NCI-H1436 (cell line): ENCODE results near the gene CDR2.
"Not testable (repeated sequence)": the region's sequence is repeated elsewhere in the genome, so short reads cannot be mapped to it uniquely, and the experiment has no call there.

Source experiments
- DNase-seq: peaks from one replicate; lab custom pipeline; 2025; lab: John Stamatoyannopoulos, UW

CDR2 gene

DNA sequence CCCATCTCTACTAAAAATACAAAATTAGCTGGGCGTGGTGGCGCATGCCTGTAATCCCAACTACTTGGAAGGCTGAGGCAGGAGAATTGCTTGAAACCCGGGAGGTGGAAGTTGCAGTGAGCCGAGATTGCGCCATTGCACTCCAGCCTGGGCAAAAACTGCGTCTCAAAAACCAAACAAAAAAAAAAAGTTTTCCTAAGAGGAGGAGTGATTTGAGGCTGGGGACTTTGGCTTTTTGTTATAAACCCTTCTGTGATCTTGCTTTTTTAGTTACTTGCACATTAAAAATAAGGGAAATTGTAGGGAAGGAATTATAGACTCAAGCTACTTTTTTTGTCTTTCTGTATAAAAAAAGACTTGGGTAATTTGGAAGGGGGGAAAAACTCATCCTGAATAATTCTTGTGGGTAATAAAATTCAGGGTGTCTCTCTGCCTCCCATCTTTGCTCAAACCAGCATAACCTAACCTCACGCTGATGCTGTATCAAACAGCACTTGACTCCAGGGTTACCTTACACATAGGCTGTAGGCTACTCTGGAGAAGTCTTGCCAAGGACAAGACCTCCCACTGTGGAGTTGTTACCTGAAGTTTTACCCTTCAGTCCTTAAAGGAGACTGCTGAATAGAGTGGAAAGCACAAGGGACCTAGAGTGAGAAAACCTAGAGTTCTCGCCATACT lies 1.7 kb upstream of the CDR2 start:
- no peak for DNase-seq

GRCh38 chr16:22375117-22375962 lies 921 bp upstream of the CDR2 start:
- DNase-seq = no peak

DNA sequence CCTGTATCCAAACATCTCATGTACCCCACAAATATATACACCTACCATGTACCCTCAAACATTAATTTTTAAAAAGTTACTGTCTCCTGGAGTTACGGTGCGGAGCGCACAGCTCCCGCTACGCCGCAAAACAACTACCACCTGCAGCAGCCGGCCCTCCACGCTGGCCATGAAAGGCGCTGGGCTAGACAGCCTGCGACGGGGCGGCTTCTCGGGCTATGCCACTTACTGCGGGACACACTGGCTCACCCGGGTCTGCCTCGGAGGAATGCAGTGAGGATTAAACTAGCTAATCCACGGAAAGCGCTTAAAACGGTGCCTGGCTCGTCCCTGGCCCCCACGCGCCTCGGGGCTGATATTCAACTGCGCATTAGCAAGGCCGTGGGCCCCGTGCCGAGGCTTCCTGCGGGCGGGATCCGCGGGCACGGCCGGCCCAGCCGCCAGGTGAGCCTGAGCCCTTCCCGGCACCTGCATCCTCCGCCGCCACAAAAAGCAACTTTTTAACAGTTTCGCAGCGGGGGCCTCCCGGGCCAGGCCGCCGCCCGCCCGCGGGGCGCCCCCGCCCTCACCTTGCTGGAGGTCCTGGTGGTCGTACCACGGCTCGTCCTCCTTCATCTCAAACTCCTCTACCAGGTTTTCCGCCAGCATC lies 633 bp downstream of the CDR2 start:
- no peak for DNase-seq

DNA sequence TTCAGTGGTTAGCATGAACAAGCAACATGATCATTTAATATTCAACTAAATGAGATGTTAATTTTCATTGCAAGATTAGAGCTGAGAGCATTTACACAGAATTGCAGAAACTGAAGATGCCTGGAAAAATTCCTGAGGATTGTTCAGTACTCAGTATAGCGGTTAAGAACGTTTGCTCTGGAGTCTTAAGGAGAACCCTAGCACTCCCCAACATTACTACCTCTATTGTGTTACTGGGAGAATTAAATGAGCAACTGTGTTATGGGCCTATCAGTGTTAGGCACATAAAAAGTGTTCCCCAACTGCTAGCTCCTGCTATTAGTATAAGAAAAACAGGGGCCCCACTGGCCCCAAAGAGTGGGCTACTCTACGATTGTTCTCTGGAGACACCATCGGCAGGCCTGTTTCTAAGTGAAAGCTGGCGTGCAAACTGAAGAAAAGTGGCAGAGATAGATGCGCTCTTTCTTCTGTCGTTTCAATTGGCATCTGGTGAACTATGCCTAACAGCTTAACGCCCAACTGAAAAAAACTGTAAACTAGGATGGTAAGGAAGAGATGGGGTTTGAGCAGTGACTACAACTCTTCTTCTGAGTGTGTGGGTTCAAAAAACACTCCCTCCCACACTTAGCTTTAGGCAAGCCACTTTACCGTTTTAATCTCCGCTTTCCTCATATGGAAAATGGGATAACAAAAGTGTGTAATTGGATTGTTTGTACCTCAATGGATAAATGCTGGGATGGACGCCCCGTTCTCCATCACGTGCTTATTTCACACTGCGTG lies 1.3 kb downstream of the CDR2 start:
- DNase-seq = no peak

- no peak for DNase-seq
Measured at GRCh38 chr16:22370038-22370820, 4.2 kb downstream of the CDR2 start.

DNA sequence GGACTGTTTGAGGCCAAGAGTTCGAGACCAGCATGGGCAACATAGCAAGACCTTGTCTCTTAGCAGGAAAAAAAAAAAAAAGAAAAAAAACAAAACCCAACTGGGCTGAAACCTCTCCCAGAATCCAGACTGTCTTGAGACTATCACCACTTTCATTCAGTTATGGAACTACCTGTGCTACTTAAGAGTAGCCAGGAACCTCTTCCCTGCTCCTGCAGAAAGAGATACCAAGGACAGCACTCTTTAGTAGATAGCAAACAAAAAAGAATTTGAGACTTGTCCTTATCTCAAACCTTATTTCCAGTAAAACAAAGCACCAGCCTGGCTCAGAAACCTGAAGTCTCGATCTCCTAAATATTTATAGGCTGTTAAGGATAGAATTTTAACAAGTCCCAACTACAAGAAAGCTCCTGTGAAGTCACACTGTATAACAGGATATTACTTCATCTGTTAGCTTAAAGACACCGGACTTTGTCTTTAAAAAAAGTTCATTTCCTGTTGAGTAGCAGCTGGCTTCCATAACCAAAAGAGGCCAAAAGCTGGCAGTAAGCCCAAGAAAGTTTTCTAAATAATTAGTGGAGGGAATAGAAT lies 5.1 kb downstream of the CDR2 start:
- no peak for DNase-seq

GRCh38 chr16:22368200-22368826 lies 6.1 kb downstream of the CDR2 start:
- not testable (repeated sequence) for DNase-seq

DNA sequence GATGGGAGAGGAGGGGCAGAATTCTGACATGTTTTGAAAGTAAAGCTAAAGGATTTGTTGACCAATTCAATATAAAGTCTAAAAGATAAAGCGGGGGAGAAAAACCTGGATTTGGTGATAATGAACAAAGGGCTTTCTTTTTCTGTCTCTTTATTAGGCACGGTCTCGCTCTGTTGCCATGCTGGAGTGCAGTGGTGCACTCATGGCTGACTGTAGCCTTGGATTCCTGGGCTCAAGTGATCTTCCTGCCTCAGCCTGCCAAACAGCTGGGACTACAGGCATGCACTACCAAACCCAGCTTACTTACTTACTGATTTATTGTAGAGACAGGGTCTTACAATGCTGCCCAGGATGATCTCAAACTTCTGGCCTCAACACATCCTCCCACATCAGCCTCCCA lies 7.5 kb downstream of the CDR2 start:
- no peak for DNase-seq

DNA sequence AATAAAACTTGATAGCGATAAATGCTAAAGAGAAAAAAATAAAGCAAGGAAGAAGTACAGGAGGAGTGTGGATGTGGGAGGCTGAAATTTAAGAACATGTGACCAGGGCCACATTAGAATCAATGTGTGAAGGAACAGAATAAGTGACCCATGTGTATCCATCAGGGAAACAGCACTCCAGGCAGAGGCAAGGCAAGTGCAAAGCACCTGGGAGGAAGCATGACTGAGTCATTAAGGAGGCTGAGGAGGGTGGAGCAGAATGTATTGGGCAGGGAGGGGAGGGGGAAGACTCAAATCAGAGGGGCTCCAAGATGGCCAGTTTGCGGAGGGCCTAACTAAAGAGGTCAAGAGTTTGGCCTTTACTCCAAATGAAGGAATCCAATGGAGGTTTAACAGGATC lies 8.0 kb downstream of the CDR2 start:
- no peak for DNase-seq

DNA sequence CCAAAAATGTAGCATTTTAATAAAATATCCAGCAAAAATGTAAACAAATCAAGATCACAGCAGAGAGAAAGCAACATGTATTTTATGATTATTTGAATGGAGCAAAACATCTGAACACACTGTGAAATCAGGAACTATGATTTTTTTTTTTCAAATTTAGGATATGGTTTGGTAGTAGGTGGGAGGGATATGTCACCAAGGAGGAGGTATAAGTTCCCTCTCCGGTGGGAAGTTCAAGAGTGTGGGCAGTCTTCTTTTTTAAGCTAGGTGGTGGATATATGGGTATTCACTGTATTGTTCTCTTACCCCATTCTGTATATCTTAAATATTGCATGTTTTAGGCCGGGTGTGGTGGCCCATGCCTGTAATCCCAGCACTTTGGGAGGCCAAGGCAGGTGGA lies 10.2 kb downstream of the CDR2 start:
- DNase-seq = no peak

GRCh38 chr16:22360963-22361659 lies 13.3 kb downstream of the CDR2 start:
- no peak for DNase-seq

GRCh38 chr16:22359679-22360078 lies 14.7 kb downstream of the CDR2 start:
- DNase-seq = no peak

DNA sequence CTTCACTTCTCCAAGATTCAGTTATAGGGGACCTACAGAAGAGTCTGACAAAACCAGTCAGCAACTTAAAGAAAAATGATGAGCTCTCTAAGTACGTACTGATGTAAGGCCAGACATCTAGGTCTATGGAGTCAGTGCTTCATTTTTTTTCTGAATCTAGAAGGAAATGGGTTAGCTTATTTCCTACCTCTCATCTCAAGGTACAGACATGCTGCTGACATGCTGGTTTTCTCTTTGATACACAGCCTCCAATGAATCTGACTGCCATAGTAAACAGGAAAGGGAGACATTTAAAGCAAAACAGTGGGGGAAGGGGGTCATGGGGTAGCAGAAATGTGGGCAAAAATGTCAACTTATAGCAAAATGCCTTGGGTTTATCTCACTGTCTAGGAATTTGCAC lies 16.4 kb downstream of the CDR2 start:
- DNase-seq = no peak

GRCh38 chr16:22357635-22357971 lies 16.8 kb downstream of the CDR2 start:
- DNase-seq = no peak

DNA sequence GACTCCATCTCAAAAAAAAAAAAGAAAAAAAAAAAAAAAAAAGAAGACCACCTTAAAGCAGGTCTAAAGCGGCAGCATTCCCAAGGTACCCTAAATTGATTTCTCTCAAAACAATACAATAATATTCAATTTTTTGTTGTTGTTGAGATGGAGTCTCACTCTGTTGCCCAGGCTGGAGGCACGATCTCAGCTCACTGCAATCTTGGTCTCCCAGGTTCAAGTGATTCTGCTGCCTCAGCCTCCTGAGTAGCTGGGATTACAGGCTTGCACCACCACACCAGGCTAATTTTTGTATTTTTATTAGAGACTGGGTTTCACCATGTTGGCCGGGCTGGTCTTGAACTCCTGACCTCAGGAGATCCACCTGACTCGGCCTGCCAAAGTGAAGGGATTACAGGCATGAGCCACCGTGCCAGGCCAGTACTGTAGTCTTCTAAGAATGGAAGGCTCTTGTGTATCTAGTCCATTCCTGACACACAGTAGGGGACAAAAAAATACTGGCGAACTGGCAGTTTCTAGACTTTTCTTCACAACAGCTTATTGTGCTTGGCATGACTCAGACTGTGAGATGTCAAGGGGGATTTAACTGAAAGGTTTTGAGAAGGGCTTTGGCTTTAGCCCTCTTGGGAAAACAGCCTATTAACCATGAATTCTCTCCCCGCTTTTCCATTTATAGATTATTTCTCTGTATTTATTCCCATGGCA lies 17.3 kb downstream of the CDR2 start:
- DNase-seq = no peak

DNA sequence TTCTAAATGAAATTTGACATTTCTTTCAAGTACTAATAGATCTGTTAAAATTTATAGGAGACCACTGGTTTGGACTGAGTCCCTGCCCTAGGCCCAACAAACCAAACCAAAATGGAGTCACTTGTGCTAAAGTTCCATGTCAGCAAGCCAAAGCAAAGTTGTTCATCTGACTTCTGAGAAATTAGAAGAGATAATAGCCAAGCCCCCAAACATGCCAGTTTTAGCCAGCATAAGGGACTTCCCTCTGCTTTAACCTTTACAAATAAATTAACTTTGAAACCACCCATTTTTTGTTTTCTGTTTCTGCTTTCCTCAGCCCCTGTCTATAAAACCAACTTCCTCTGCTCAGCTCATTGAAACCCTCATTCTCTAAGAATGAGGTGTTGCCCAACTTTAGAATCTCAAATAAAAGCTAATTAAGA lies 18.9 kb downstream of the CDR2 start:
- no peak for DNase-seq

DNA sequence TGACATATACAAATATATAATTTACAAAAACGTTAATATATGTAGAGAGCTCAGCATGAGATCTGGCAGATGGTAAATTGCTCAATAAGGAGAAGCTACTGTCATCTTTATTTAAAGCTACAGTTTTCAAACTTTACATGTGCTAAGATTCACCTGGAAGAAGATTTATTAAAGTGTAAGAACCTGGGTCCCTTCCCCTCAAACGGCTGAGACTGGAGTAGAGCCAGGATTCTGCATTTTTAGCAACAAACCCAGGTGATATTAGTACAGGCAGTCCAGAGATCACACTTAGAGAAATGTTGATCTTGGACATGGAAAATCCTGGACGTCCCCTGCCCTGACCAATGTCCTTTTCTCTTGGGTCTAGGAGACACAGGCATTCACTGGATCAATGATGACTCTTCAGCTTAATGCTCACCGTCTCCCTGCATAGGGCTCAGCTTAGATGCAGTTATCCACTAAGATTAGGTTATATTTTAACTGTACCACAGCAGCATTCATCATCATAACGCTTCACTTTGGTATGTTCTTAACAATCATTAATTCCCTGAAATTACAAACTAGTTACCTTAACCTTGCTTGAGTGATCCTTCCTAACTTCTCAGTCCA lies 20.4 kb downstream of the CDR2 start:
- no peak for DNase-seq

- no peak for DNase-seq
Measured at GRCh38 chr16:22353191-22353919, 21.1 kb downstream of the CDR2 start.
